Heart left ventricle (tissue), 16 donors: ENCODE results near the gene EVI5L. TPM values are rescaled to one million over a fixed set of nuclear protein-coding genes. Genes with fewer than 3 reads are reported as not detected.

Source experiments
- ATAC-seq, 4 donors: fragments of 200-7000 bp; cut with Tn5 transposase; one replicate each; pipeline ENCODE4 v1.9.1; 2020 to 2022; ENCODE audit warnings: moderate library complexity in 4 of 4, mild to moderate bottlenecking in 3 of 4, moderate number of reproducible peaks in 1 of 4
- DNase-seq, 5 donors: peaks; one replicate each; pipeline ENCODE4 v3.0.0-alpha.2; 2020
- H3K27ac ChIP-seq, 12 donors: fragments of 200-600 bp; sonication (generic) in 4 of 12; one replicate each; pipeline versions ENCODE4 v1.5.0 to v1.8.0; 2016 to 2022; ENCODE audit warnings: mild to moderate bottlenecking in 2 of 12
- H3K27me3 ChIP-seq, 9 donors: fragments of 200-600 bp; sonication (generic) in 2 of 9; one replicate each; pipeline versions ENCODE4 v1.5.1 to v1.8.0; 2016 to 2022; ENCODE audit warnings: mild to moderate bottlenecking in 3 of 9
- H3K36me3 ChIP-seq, 9 donors: fragments of 200-600 bp; sonication (generic) in 2 of 9; one replicate each; pipeline versions ENCODE4 v1.5.0 to v1.8.0; 2018 to 2022; ENCODE audit warnings: mild to moderate bottlenecking in 2 of 9
- H3K4me1 ChIP-seq, 12 donors: fragments of 200-600 bp; sonication (generic) in 4 of 12; one replicate each; pipeline versions ENCODE4 v1.5.0 to v1.8.0; 2016 to 2022; ENCODE audit warnings: mild to moderate bottlenecking in 3 of 12
- H3K4me3 ChIP-seq, 12 donors: fragments of 200-600 bp; sonication (generic) in 4 of 12; one replicate each; pipeline versions ENCODE4 v1.5.0 to v1.8.0; 2017 to 2022; ENCODE audit warnings: mild to moderate bottlenecking in 9 of 12, moderate library complexity in 4 of 12
- H3K9me3 ChIP-seq, 12 donors: fragments of 200-600 bp; sonication (generic) in 4 of 12; one replicate each; pipeline versions ENCODE4 v1.5.0 to v1.8.0; 2016 to 2022; ENCODE audit warnings: mild to moderate bottlenecking in 1 of 12
- POLR2A ChIP-seq, 2 donors: fragments of 450-650 bp; IDR thresholded peaks; one replicate each; pipeline ENCODE4 v1.6.1; 2017; ENCODE audit warnings: antibody characterized with exemption in 2 of 2, mild to moderate bottlenecking in 2 of 2, moderate library complexity in 2 of 2
- WGBS, 4 donors: extraction: QIAGEN DNeasy Blood & Tissue Kit in 2 of 4; methylation state at CpG; one replicate each; pipeline versions ENCODE4 v1.1.5 to v1.1.7; 2013 to 2018; 5-methylcytosine and 5-hydroxymethylcytosine counted together
- intact Hi-C, 10 donors: fragments of 100-400 bp; cut with DNase I; formaldehyde crosslinking; loops; one replicate each; pipeline versions ENCODE4 v1.11.1 to v1.14.2; 2022
- polyA plus RNA-seq, 2 donors: library from polyadenylated mRNA; stranded (reverse); fragments of 200-250 nt; gene quantifications; one replicate each; pipeline ENCODE4 v1.2.3, GENCODE V29; 2013
- total RNA-seq, 9 donors: library from RNA; depleted of rRNA in 2 of 9; stranded (reverse); fragments of >200 nt in 2 of 9; fragmentation: NEBNext Ultra II Directional in 3 of 9; extraction: Animal tissue kit (Norgen Biotek cat#: 25700) in 3 of 9; gene quantifications; one replicate each; pipeline versions ENCODE4 v1.1.0 to v1.2.4, GENCODE V29; 2016 to 2023
- TF ChIP-seq, protein P1 (sequence below), 12 donors: fragments of 200-600 bp; sonication (generic) in 4 of 12; IDR thresholded peaks; one replicate each; pipeline versions ENCODE4 v1.5.0 to v1.8.0; 2018 to 2022; ENCODE audit warnings: antibody characterized with exemption in 12 of 12, mild to moderate bottlenecking in 5 of 12
- donor health status: ischemic (EF 13 %, LVEDD 7.1; RV severe dilation, severe dysfunction).
- donor health status: healthy with polysubstance abuse.
- donor health status: DM: no; HTN: yes; CAD: no.
- donor health status: DM: no; HTN: no; CAD: no.
- donor health status: ischemic (EF 25% LVEDD 6.9; RV normal size, moderate dysfunction).
- donor health status: ischemic (EF 25% LVEDD 5.7; RV mildly dilated, moderate dysfunction).
- donor health status: healthy.
- donor health status: DM: yes; HTN: yes; CAD: no.
- donor health status: ischemic (EF 35%, LVEDD 5.7; RV mildly dilated, moderate dysfunction).
- donor health status: nonischemic (EF 11% LVEDD 7.7; RV severe dilation, severe dysfunction).
- donor health status: DM: yes; HTN: yes; CAD: no.
- donor health status: PGD.
- donor health status: ischemic (EF 29% LVEDD 5.4; RV normal size, mild dysfunction).
- donor health status: nonischemic (EF 23%, LVEDD 6.1; RV moderate dilation, normal function).

Gene EVI5L
- total and polyA plus RNA-seq, 11 donors = 18.2 to 41.9 (median 22.1) TPM

- TF ChIP-seq, protein P1, sequence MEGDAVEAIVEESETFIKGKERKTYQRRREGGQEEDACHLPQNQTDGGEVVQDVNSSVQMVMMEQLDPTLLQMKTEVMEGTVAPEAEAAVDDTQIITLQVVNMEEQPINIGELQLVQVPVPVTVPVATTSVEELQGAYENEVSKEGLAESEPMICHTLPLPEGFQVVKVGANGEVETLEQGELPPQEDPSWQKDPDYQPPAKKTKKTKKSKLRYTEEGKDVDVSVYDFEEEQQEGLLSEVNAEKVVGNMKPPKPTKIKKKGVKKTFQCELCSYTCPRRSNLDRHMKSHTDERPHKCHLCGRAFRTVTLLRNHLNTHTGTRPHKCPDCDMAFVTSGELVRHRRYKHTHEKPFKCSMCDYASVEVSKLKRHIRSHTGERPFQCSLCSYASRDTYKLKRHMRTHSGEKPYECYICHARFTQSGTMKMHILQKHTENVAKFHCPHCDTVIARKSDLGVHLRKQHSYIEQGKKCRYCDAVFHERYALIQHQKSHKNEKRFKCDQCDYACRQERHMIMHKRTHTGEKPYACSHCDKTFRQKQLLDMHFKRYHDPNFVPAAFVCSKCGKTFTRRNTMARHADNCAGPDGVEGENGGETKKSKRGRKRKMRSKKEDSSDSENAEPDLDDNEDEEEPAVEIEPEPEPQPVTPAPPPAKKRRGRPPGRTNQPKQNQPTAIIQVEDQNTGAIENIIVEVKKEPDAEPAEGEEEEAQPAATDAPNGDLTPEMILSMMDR (IDR thresholded peaks at IDR 0.05) = no peak
- no peak for TF ChIP-seq POLR2A (IDR thresholded peaks at IDR 0.05)
- Histone ChIP-seq H3K9me3 (no peaks in the 10 kb centered on the region), H3K36me3 (no peaks in the 10 kb centered on the region), H3K27ac (no peak overlapping the region), H3K27me3 (peaks cover 0 to 31% (median 0%) of the 10 kb centered on the region in 9 donors), H3K4me3 (no peak overlapping the region), H3K4me1 (no peaks in the 10 kb centered on the region)
- WGBS, 4 donors = 58 to 67% (median 63%) methylated on average over 17 to 18 of the region's 18 CpGs
- intact Hi-C loops = no loop called here
- DNase-seq = no peak
- peak in 2 of 4 donors; percentile 11 to 16 for ATAC-seq
Observed at GRCh38 chr19:7894612-7895309, 64.7 kb downstream of the EVI5L start.

DNA sequence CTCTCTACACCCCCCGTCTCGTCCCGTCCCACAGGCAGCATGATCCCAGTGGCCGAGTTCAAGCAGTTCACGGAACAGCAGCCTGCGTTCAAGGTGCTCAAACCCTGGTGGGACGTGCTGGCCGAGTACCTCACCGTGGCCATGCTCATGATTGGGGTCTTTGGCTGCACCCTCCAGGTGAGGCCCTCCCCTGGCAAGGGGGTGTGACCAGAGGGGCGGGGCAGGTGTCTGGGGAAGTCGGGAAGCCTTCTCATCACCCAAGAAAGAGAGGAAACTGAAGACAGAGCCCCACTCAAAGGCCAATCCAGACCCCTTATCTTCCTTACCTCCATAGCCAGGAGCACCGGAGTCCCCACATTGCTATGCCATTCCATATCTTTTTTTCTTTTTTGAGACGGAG is 65.5 kb downstream of the EVI5L start:
- no peaks in the 10 kb centered on the region for H3K4me1 ChIP-seq
- ATAC-seq (no peak), DNase-seq (no peak)
- H3K9me3 ChIP-seq = no peaks in the 10 kb centered on the region
- H3K27ac ChIP-seq = no peak overlapping the region
- intact Hi-C loops = no loop called here
- H3K4me3 ChIP-seq = no peak overlapping the region
- WGBS, 4 donors = 85 to 90% (median 88%) methylated on average over 13 of the region's 13 CpGs
- H3K27me3 ChIP-seq = peaks cover 0 to 31% (median 0%) of the 10 kb centered on the region in 9 donors
- no peaks in the 10 kb centered on the region for H3K36me3 ChIP-seq
- no peak for TF ChIP-seq POLR2A (IDR thresholded peaks at IDR 0.05)
- TF ChIP-seq, protein P1 (IDR thresholded peaks at IDR 0.05) = no peak

DNA sequence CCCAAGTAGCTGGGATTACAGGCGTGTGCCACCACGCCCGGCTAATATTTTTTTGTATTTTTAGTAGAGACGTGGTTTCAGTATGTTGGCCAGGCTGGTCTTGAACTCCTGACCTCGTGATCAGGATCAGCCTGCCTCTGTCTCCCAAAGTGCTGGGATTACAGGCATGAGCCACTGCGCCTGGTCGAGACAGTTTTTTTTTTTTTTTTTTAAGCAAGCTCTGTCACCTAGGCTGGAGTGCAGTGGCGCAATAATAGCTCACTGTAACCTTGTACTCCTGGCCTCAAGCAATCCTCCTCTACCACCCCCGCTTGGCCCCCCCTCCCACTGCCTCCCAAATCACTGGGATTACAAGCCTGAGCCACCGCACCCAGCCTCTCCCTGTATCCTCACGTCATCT is 67.3 kb downstream of the EVI5L start:
- no peak for TF ChIP-seq POLR2A (IDR thresholded peaks at IDR 0.05)
- intact Hi-C loops = no loop called here
- 87 to 89% (median 88%) methylated on average over 11 of the region's 11 CpGs for WGBS, 4 donors

GRCh38 chr19:7898967-7899366 is 68.9 kb downstream of the EVI5L start:
- H3K9me3 ChIP-seq = no peaks in the 10 kb centered on the region
- H3K36me3 ChIP-seq = no peaks in the 10 kb centered on the region
- H3K27ac ChIP-seq = no peak overlapping the region
- WGBS, 4 donors = 88 to 93% (median 91%) methylated on average over 16 of the region's 16 CpGs
- H3K27me3 ChIP-seq = peaks cover 0 to 16% (median 0%) of the 10 kb centered on the region in 9 donors
- ATAC-seq = no peak
- intact Hi-C loops = no loop called here
- DNase-seq = no peak
- peaks cover 0 to 10% (median 8%) of the 10 kb centered on the region in 12 donors for H3K4me1 ChIP-seq
- H3K4me3 ChIP-seq = no peak overlapping the region
- no peak for TF ChIP-seq POLR2A (IDR thresholded peaks at IDR 0.05)
- TF ChIP-seq, protein P1 (IDR thresholded peaks at IDR 0.05) = no peak

More for the DNA sequence above, 67.3 kb downstream of the EVI5L start:
- no peak overlapping the region for H3K4me3 ChIP-seq
- no peak for DNase-seq
- peaks cover 0 to 30% (median 0%) of the 10 kb centered on the region in 9 donors for H3K27me3 ChIP-seq
- no peaks in the 10 kb centered on the region for H3K36me3 ChIP-seq
- H3K27ac ChIP-seq = no peak overlapping the region
- no peaks in the 10 kb centered on the region for H3K9me3 ChIP-seq
- peaks cover 0 to under 1% (median 0%) of the 10 kb centered on the region in 12 donors for H3K4me1 ChIP-seq
- ATAC-seq = no peak
